HG03025 (cell line): ENCODE results near the gene SMYD1.

Experiments
- ATAC-seq: cut with Tn5 transposase; IDR thresholded peaks from one replicate; pipeline ENCODE4 v1.9.1; 2021; ENCODE audit warnings: mild to moderate bottlenecking, moderate library complexity; ENCODE audit not compliant: unreplicated experiment, low FRiP score

The SMYD1 gene

DNA sequence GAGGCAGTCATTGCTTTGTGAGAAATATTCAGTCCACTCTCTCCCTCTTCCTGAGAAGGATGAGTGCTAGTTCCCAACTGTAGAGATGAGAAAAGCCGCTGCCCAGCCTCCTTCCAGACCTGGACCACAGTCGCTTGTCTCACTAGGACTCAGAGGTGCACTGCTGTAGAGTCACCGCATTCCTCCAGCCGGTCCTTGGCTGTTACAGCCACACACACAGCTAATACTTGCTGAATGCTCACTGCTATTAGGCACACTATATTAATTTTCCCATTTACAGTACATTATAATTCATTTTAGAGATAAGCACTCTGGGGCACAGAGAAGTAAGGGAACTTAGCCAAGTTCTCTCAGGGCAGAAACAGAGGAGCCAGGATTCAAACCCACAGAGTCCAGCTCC is 70.2 kb downstream of the SMYD1 start:
- no peak for ATAC-seq

DNA sequence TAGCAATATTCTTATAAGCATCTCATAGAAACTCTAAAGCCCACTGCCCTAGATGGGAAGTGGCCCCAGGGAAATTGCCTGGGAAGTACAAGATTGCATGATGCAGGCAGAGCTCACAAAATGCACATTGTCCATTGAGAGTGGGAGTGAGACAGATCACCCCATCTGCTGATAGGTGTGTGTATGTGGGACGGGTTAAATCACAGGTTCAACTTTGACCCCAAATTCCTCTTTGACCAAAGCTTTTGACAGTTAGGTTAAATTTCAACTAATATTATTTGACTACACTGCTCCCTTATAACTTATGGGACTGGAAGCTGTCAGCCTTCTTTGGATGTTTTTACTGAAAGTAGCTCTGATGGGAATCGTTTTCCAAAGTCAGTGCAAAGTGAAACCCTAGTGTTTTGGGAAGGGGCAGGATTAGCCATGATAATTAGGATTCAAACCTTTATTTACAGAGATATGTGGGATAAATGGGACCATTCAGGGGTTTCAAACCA is 71.6 kb downstream of the SMYD1 start:
- ATAC-seq, result no peak

DNA sequence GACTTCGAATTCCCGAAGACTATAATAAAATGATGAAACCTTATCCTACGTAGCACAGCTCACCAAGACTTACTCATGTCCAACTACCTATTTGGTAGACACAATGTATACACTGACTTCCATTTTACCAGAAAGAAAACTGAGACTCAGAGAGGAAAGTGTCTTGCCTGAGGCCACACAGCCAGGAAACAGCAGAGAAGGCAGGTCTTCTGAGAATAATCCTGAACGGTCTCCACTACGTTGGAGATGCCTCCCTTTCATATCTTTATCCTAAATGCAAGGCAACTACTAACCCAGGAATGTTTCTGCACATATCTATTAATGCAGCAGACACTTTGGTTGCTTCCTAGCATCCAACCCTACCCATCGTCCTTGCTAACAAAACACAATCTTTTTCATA is 72.2 kb downstream of the SMYD1 start:
- ATAC-seq, result no peak

DNA sequence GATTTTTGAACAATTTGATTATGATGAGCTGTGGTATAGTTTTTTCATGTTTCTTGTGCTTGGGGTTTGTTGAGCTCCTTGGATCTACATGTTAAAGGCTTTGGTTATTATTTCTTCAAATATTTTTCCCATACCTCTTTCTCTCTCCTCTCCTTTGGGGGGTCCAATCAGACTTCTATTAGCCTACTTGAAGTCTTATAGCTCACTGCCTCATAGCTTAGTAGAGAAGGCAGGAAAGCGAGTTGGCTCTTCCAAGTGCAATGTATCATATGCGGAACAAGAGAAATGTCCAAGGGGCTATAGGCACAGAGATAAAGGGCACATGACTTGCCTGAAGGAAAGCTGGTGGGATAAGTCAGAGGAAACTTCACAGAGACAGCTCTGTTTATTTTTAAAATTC is 74.3 kb downstream of the SMYD1 start:
- ATAC-seq, result no peak

DNA sequence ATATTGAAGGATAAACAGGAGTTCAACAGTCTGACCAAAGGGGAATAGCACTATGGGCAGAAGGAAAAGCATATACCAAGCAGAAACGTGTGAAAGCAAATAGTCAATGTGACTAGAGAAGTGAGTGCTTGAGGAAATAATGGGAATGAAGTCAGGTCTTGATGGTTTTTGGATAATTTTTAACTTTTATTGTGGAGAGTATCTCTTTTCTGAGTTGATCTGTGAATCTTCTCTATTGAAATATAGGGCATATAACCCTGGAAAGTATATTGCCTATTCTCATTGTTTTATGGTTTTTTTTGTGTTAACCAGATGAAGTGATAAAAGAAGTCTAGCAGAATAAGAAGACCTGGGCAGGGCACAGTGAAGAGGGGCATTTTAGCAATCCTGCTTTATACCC is 76.6 kb downstream of the SMYD1 start:
- no peak for ATAC-seq

DNA sequence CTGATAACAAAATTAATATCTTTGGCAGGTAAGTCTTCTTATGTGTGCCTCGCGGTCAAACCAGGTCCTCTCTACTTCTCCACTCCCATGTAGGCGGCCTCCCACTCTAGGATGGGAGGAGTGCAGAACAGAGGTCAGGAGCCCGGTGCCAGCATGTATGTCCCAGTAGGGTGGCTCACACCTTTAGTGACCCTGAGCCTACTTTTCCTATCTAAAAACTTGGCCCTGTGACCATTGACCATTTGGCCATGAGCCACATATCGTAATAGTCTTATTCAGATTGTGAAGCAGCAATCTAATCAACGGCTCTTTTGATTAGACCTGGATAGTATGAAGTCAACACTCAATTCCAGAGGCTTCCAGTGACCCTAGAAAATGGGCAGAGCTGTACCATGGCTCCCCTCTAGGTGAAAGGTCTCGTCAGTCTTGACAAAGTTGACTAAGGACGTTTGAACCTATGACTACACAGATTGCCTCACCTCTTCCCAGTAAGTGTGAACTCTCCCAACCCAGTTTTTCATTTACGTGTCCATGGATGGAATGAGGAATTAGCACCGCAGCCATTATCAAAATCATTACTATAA is 77.4 kb downstream of the SMYD1 start:
- ATAC-seq, result no peak

DNA sequence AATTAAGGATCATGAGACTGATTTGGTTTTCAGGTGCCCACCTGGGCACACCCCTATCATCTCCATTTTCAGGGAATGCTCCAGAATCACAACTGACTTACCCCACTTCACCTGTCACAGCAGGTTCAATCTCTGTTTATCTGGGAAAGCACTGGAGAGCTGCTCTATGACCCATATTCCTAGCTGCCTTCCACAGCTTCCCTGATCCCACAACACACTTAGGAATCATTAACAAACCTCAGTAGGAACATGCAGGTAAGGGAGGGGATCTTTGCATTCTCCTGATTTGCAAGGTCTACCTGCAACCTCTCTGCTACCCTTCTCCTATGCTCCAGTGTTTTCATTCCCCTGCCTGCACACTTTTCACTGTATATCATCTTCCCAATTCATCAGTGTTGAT is 79.0 kb downstream of the SMYD1 start:
- ATAC-seq, result no peak

DNA sequence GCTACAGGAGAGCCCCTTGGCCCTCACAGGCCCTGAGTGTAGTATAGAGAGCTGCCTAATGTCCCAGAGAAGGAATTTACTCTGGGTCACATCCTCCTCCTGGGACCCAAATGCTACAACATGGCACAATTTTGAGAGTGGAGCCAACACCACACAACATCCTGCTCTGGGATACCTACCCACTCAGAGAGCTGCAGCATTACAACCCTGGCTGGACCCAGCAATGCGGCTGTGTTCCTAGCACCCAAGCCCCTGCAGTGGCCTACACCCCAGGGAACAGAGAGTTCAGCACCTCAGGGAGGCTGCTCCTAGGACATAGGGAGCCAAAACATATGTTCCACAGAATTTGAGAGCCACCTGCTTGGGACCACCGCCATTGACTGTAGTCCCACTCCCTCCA is 79.5 kb downstream of the SMYD1 start:
- no peak for ATAC-seq

DNA sequence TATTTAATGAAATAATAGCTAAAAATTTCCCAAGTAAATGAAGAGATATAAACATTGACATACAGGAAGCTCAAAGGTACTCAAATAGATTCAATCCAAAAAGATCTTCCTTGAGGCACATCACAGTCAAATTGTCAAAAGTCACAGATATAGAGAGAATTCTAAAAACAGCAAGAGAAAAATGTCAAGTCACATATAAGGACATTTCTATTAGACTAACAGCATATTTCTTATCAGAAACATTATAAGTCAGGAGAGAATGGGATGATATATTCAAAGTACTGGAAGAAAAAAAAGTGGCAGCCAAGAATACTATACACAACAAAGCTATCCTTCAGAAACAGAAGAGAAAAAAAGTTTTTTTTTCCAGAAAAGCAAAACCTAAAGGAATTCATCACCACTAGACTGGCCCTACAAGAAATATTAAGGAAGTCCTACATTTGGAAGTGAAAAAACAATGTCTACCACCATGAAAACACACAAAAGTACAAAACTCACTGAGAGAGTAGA is 81.4 kb downstream of the SMYD1 start:
- no peak for ATAC-seq

DNA sequence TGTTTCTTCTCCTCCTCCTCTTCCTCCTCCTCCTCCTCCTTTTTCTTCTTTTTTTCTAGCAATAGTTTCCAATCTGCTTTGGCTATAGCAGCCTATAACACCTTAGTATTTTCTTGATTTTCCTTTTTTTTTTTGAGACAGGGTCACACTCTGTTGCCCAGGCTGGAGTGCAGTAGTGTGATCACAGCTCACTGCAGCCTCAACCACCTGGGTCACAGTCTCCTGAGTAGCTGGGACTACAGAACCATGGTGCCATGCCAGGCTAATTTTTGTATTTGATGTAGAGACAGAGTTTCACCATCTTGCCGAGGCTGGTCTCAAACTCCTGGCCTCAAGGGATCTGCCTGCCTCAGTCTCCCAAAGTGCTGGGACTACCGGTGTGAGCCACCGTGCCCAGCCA is 91.9 kb downstream of the SMYD1 start:
- ATAC-seq, result no peak

DNA sequence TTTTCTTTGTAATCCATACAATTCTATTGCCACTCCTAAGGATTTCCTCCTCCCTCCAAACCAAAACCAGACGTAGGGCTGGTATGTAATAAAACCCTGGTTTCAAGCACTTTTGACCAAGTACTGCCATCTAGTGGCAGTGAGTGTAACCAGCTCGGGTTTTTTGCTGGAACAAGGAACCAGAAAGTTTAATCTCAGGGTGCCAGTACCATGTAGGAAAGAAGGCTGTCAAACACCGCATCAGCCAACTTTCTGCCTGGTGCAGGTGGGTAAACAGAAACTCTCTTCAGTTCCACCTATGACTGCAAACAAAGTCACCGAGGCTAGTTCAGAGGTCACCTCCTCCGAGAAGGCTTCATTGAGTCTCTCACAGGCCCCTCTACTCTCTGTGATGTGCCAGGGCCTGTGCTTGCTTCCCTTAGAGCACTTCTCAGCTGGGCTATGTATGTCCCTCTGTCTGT is 92.4 kb downstream of the SMYD1 start:
- ATAC-seq, result no peak

DNA sequence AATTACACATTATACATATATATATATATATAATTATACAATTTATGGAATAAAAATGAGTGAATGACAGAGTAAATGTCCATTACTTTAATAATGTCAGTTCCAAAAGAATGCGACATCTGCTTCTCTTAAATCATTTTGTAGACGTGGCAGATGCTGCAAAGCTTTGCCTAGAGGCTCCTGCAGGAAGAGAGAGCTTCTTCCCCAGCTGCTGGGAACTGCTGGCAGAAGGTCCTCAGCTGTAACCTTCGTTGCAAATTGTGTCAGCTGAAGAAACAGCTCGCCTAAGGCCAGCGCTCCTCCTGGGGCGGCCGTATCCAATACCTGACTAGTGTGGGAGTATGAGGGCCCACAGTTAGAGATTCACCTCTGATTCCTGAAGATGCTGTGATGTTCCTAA is 92.9 kb downstream of the SMYD1 start:
- ATAC-seq, result no peak

DNA sequence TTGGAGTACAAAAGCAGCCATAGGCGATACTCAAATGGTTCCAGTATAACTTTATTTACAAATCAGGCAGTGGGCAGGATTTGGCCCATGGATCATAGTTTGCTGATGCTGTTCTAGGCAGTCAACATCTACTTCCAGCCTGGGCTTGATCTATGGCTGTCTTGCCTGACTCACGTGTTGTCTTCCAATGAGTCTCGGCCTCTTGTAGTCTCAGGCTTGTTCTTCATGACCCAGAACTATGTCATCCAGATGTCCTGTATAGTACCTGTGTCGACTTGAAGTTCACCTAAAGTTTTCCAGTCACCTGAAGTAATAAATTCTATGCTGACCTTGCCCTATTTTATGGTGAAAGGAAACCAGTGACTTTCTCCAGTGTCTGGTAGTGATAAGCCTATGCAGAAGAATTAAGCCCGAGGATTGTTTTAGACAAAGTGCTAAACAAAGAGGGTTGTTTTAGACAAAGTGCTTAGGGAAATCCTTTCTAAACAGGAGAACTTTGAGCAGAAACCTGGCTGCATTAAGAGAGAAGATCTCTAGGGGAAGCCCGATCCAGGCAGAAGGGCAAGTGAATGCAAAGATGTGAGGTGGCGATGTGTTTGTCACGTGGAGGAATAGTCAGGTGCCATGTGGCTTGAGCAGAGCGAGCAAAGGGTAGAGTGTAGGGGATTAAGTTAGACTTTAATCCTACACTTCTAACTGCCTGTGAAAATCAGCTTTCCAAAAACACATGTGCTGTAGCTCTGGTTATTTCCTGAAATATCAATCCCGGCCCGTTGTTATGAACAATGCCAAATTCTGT is 94.0 kb downstream of the SMYD1 start:
- no peak for ATAC-seq
